ENCODE data around the gene HIRA. TPM values are rescaled to one million over a fixed set of nuclear protein-coding genes. Genes with fewer than 3 reads are reported as not detected.

HIRA gene
- total and polyA plus RNA-seq, 9 of the 15 experiments (the other 6 are each of a cell fraction or from before 2014, with no cell fraction given): 0.96 to 132 (median 58.4) TPM

DNA sequence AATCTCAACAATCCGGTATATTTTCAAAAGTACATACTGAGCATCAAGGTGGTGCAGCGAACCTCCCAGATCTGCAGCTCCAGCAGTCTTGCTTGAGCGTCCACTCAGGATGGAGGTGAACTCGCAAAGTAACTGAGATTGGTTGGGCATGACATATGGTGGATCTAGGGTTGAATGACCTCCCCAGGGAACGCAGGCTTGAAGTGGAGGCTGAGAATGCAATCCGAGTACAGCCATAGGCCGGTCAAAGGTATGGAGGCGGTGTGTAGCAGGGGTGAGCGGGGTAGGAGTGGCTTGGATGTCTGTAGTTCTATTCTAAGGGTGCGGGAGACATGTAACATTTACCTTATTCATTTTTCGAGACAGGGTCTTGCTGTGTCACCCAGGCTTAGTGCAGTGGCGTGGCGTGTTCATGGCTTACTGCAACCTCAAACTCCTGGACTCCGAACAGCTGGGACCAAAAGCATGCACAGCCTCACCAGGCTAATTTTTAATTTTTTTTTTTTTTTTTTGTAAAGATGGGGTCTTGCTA is 16.6 kb upstream of the HIRA start (continued):
- TF ChIP-seq, protein P1, sequence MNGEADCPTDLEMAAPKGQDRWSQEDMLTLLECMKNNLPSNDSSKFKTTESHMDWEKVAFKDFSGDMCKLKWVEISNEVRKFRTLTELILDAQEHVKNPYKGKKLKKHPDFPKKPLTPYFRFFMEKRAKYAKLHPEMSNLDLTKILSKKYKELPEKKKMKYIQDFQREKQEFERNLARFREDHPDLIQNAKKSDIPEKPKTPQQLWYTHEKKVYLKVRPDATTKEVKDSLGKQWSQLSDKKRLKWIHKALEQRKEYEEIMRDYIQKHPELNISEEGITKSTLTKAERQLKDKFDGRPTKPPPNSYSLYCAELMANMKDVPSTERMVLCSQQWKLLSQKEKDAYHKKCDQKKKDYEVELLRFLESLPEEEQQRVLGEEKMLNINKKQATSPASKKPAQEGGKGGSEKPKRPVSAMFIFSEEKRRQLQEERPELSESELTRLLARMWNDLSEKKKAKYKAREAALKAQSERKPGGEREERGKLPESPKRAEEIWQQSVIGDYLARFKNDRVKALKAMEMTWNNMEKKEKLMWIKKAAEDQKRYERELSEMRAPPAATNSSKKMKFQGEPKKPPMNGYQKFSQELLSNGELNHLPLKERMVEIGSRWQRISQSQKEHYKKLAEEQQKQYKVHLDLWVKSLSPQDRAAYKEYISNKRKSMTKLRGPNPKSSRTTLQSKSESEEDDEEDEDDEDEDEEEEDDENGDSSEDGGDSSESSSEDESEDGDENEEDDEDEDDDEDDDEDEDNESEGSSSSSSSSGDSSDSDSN (IDR thresholded peaks at IDR 0.05; ENCODE audit: borderline replicate concordance in 1 of 2, low read depth in 2 of 2, low read length in 2 of 2): no peak
- TF ChIP-seq ZNF24 (IDR thresholded peaks at IDR 0.05) (no peak), RBM17 (IDR thresholded peaks at IDR 0.05; ENCODE audit: borderline replicate concordance, low read depth, low read length) (no peak), FOS (IDR thresholded peaks at IDR 0.05; ENCODE audit: extremely low read depth, insufficient read length) (no peak), POLR2AphosphoS2 (IDR thresholded peaks at IDR 0.05; ENCODE audit: low read length) (peak; percentile 98), ZNF668 (CRISPR knock-in tag; IDR thresholded peaks at IDR 0.05) (0 out of 2 replicates have a peak, but pooled peaks have one; percentile 4), ZC3H8 (IDR thresholded peaks at IDR 0.05) (no peak), CREB1 (IDR thresholded peaks at IDR 0.05) (no peak), CREB1 (CRISPR knock-in tag; IDR thresholded peaks at IDR 0.05) (no peak), NFATC3 (IDR thresholded peaks at IDR 0.05) (0 out of 2 replicates have a peak, but pooled peaks have one; percentile 45), GABPA (tag; conservative IDR thresholded peaks at IDR 0.05; ENCODE audit: low read depth) (no peak), GABPB1 (CRISPR knock-in tag; IDR thresholded peaks at IDR 0.05) (no peak), HMG20B (CRISPR knock-in tag; IDR thresholded peaks at IDR 0.05) (no peak), ZNF780A (CRISPR knock-in tag; IDR thresholded peaks at IDR 0.05) (no peak), CREBBP (IDR thresholded peaks at IDR 0.05; ENCODE audit: low read depth, low read length) (no peak), EP400 (IDR thresholded peaks at IDR 0.05) (no peak)
- TF ChIP-seq, protein P2, sequence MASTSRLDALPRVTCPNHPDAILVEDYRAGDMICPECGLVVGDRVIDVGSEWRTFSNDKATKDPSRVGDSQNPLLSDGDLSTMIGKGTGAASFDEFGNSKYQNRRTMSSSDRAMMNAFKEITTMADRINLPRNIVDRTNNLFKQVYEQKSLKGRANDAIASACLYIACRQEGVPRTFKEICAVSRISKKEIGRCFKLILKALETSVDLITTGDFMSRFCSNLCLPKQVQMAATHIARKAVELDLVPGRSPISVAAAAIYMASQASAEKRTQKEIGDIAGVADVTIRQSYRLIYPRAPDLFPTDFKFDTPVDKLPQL (IDR thresholded peaks at IDR 0.05; ENCODE audit: extremely low read depth, insufficient read length): no peak
- TF ChIP-seq, protein P3, sequence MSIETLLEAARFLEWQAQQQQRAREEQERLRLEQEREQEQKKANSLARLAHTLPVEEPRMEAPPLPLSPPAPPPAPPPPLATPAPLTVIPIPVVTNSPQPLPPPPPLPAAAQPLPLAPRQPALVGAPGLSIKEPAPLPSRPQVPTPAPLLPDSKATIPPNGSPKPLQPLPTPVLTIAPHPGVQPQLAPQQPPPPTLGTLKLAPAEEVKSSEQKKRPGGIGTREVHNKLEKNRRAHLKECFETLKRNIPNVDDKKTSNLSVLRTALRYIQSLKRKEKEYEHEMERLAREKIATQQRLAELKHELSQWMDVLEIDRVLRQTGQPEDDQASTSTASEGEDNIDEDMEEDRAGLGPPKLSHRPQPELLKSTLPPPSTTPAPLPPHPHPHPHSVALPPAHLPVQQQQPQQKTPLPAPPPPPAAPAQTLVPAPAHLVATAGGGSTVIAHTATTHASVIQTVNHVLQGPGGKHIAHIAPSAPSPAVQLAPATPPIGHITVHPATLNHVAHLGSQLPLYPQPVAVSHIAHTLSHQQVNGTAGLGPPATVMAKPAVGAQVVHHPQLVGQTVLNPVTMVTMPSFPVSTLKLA (conservative IDR thresholded peaks at IDR 0.05): no peak
- TF ChIP-seq, protein P4, sequence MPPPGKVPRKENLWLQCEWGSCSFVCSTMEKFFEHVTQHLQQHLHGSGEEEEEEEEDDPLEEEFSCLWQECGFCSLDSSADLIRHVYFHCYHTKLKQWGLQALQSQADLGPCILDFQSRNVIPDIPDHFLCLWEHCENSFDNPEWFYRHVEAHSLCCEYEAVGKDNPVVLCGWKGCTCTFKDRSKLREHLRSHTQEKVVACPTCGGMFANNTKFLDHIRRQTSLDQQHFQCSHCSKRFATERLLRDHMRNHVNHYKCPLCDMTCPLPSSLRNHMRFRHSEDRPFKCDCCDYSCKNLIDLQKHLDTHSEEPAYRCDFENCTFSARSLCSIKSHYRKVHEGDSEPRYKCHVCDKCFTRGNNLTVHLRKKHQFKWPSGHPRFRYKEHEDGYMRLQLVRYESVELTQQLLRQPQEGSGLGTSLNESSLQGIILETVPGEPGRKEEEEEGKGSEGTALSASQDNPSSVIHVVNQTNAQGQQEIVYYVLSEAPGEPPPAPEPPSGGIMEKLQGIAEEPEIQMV (tag; conservative IDR thresholded peaks at IDR 0.05; ENCODE audit: low read depth): no peak
- TF ChIP-seq, protein P5, sequence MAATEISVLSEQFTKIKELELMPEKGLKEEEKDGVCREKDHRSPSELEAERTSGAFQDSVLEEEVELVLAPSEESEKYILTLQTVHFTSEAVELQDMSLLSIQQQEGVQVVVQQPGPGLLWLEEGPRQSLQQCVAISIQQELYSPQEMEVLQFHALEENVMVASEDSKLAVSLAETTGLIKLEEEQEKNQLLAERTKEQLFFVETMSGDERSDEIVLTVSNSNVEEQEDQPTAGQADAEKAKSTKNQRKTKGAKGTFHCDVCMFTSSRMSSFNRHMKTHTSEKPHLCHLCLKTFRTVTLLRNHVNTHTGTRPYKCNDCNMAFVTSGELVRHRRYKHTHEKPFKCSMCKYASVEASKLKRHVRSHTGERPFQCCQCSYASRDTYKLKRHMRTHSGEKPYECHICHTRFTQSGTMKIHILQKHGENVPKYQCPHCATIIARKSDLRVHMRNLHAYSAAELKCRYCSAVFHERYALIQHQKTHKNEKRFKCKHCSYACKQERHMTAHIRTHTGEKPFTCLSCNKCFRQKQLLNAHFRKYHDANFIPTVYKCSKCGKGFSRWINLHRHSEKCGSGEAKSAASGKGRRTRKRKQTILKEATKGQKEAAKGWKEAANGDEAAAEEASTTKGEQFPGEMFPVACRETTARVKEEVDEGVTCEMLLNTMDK (IDR thresholded peaks at IDR 0.05; ENCODE audit: borderline replicate concordance, insufficient read depth, low read depth, low read length, poor library complexity, severe bottlenecking): no peak
